OCI-LY7 (cell line): ENCODE data around the gene MRPS9. TPM values are rescaled to one million over a fixed set of nuclear protein-coding genes. Genes with fewer than 3 reads are reported as not detected.

Experiments
- BruUV-seq: library from RNA; stranded (reverse); fragments of 400-500 nt; replicated peaks from 2 replicates; lab custom pipeline; 2021; lab: Mats Ljungman, UMichigan
- CTCF ChIA-PET: fragments of 300-600 bp; sonication (Branson Sonifier 250); formaldehyde crosslinking; loops from one replicate; lab custom pipeline; 2022; ENCODE audit warnings: antibody characterized with exemption; ENCODE audit not compliant: unreplicated experiment; lab: Charles Lee
- POLR2A ChIA-PET: fragments of 300-600 bp; sonication (Branson Sonifier 250); formaldehyde crosslinking; loops from one replicate; lab custom pipeline; 2022; ENCODE audit warnings: antibody characterized with exemption; lab: Charles Lee
- DNase-seq: peaks from one replicate; pipeline ENCODE4 v3.0.0-alpha.2; 2015; ENCODE audit warnings: low spot score
- H2AFZ ChIP-seq: fragments of 200-600 bp; sonication (generic), shearing (Covaris generic); 2 replicates; pipeline ENCODE4 v1.6.1; 2014; ENCODE audit warnings: mild to moderate bottlenecking, antibody characterized with exemption, low read length, moderate library complexity
- H3K27ac ChIP-seq: fragments of 200-600 bp; sonication (generic); 2 replicates; pipeline ENCODE4 v1.5.1; 2014; ENCODE audit warnings: mixed run types, low read depth, mild to moderate bottlenecking, moderate library complexity, low read length, inconsistent platforms; ENCODE audit not compliant: poor library complexity, severe bottlenecking
- H3K36me3 ChIP-seq: fragments of 200-600 bp; sonication (generic); 2 replicates; pipeline ENCODE4 v1.6.1; 2014; ENCODE audit warnings: mild to moderate bottlenecking, antibody characterized with exemption, low read length, moderate library complexity, mixed read lengths; ENCODE audit not compliant: insufficient read depth
- H3K4me1 ChIP-seq: fragments of 200-600 bp; sonication (generic); 2 replicates; pipeline ENCODE4 v1.5.1; 2014; ENCODE audit warnings: mild to moderate bottlenecking, low read length; ENCODE audit not compliant: insufficient read depth, poor library complexity, severe bottlenecking
- H3K4me2 ChIP-seq: fragments of 200-600 bp; sonication (generic); 2 replicates; pipeline ENCODE4 v1.6.1; 2014; ENCODE audit warnings: mild to moderate bottlenecking, low read length
- H3K4me3 ChIP-seq: fragments of 200-600 bp; sonication (generic); 2 replicates; pipeline ENCODE4 v1.5.1; 2014; ENCODE audit warnings: mild to moderate bottlenecking, low read depth, low read length; ENCODE audit not compliant: poor library complexity, severe bottlenecking
- H3K79me2 ChIP-seq: fragments of 200-600 bp; sonication (generic); 2 replicates; pipeline ENCODE4 v1.6.1; 2016; ENCODE audit warnings: low read depth, mild to moderate bottlenecking, low read length, moderate library complexity, mixed read lengths; ENCODE audit not compliant: insufficient read depth
- H3K9me2 ChIP-seq: fragments of 200-600 bp; sonication (generic); 2 replicates; pipeline ENCODE4 v1.6.1; 2016; ENCODE audit warnings: mild to moderate bottlenecking, low read length, mixed read lengths; ENCODE audit not compliant: insufficient read depth
- H3K9me3 ChIP-seq: fragments of 200-600 bp; sonication (generic); 2 replicates; pipeline ENCODE4 v1.6.1; 2014; ENCODE audit warnings: mild to moderate bottlenecking, mixed run types, low read length, mixed read lengths
- H4K20me1 ChIP-seq: fragments of 200-600 bp; sonication (generic); 2 replicates; pipeline ENCODE4 v1.6.1; 2014; ENCODE audit warnings: mild to moderate bottlenecking, antibody characterized with exemption, low read length, moderate library complexity, mixed read lengths; ENCODE audit not compliant: insufficient read depth
- CTCF ChIP-seq: fragments of 200-600 bp; sonication (generic); conservative IDR thresholded peaks from 2 replicates; pipeline ENCODE4 v1.5.1; 2014; ENCODE audit warnings: mild to moderate bottlenecking, antibody characterized with exemption, low read length, moderate library complexity, mixed read lengths
- EZH2phosphoT487 ChIP-seq: fragments of 200-600 bp; sonication (generic); IDR thresholded peaks from 2 replicates; pipeline ENCODE4 v1.6.1; 2018; ENCODE audit warnings: low read depth, borderline replicate concordance, mild to moderate bottlenecking, mixed run types, antibody characterized with exemption, low read length, moderate library complexity, mixed read lengths
- intact Hi-C: fragments of 100-400 bp; cut with micrococcal nuclease; formaldehyde crosslinking; loops from one replicate; pipeline ENCODE4 v1.10.0; 2022; ENCODE audit not compliant: unreplicated experiment
- total RNA-seq, 2 experiments: library from RNA; depleted of rRNA in 1 of 2; stranded (reverse); fragments of >200 nt in 1 of 2; shearing (Covaris generic) in 1 of 2; gene quantifications; 2 replicates each; pipeline ENCODE4 v1.2.3, GENCODE V29; 2014 to 2022

Gene MRPS9
- total RNA-seq, 2 experiments from 2014 or later = 25.9 to 42.6 TPM

- H3K79me2 ChIP-seq = peaks cover 4% of the 10 kb centered on the region
- BruUV-seq = no TSS peak
- H3K9me2 ChIP-seq = no peaks in the 10 kb centered on the region
- no peak overlapping the region for H3K4me3 ChIP-seq
- no peaks in the 10 kb centered on the region for H3K4me1 ChIP-seq
- H3K4me2 ChIP-seq = no peak overlapping the region
- intact Hi-C loops = no loop called here
- no peak for DNase-seq
- peaks cover 23% of the 10 kb centered on the region; the same call in 1 of the 2 replicates for H3K36me3 ChIP-seq
- ChIA-PET POLR2A (interaction anchor here (1.0 to 1.3 kb wide), 2 partner anchors 10 kb away, joined by 3 to 5 read pairs; no protein-coding TSS in a partner anchor), CTCF (no interaction called here)
- H4K20me1 ChIP-seq = no peaks in the 10 kb centered on the region
- H2AFZ ChIP-seq = no peak overlapping the region
- TF ChIP-seq CTCF = no peak
- H3K9me3 ChIP-seq = no peaks in the 10 kb centered on the region
- H3K27ac ChIP-seq = no peak overlapping the region
Measured at GRCh38 chr2:105070010-105070865, 32.4 kb downstream of the MRPS9 start.

GRCh38 chr2:105071379-105071778 lies 33.5 kb downstream of the MRPS9 start:
- no peak overlapping the region for H2AFZ ChIP-seq
- intact Hi-C loops = no loop called here
- no peak overlapping the region for H3K4me3 ChIP-seq
- H3K36me3 ChIP-seq = peaks cover 26% of the 10 kb centered on the region; the same call in 1 of the 2 replicates
- H3K9me2 ChIP-seq = no peaks in the 10 kb centered on the region
- H3K79me2 ChIP-seq = no peaks in the 10 kb centered on the region; the same call in 1 of the 2 replicates
- H3K9me3 ChIP-seq = no peaks in the 10 kb centered on the region
- no peak for DNase-seq
- POLR2A ChIA-PET = interaction anchor here (1.0 to 1.3 kb wide), 3 partner anchors 9 to 19 kb away, joined by 3 to 5 read pairs (median 4); no protein-coding TSS in a partner anchor
- no TSS peak for BruUV-seq
- no peaks in the 10 kb centered on the region for H4K20me1 ChIP-seq
- no peak overlapping the region for H3K4me2 ChIP-seq
- CTCF ChIA-PET = no interaction called here
- TF ChIP-seq CTCF (no peak), EZH2phosphoT487 (no peak)
- no peaks in the 10 kb centered on the region for H3K4me1 ChIP-seq
- H3K27ac ChIP-seq = no peak overlapping the region

GRCh38 chr2:105072039-105072438 lies 34.2 kb downstream of the MRPS9 start:
- Histone ChIP-seq H3K4me3 (no peak overlapping the region), H3K4me2 (no peak overlapping the region), H3K79me2 (no peaks in the 10 kb centered on the region; the same call in 1 of the 2 replicates), H3K9me2 (no peaks in the 10 kb centered on the region), H3K36me3 (peaks cover 23% of the 10 kb centered on the region; the same call in 1 of the 2 replicates), H3K4me1 (no peaks in the 10 kb centered on the region), H3K27ac (no peak overlapping the region), H3K9me3 (no peaks in the 10 kb centered on the region), H4K20me1 (no peaks in the 10 kb centered on the region), H2AFZ (no peak overlapping the region)
- BruUV-seq = no TSS peak
- intact Hi-C loops = no loop called here
- POLR2A ChIA-PET = interaction anchor here (1.1 kb wide), 1 partner anchor 18 kb away, joined by 4 read pairs; no protein-coding TSS in a partner anchor
- no peak for TF ChIP-seq CTCF
- TF ChIP-seq EZH2phosphoT487 = no peak
- CTCF ChIA-PET = no interaction called here
- DNase-seq = no peak
